Measurements from ENCODE around the gene XPO5. TPM values are rescaled to one million over a fixed set of nuclear protein-coding genes. Genes with fewer than 3 reads are reported as not detected.

Gene XPO5
- polyA plus RNA-seq, 1 donor (not counting 4 experiments of a cell fraction or from before 2014, with no cell fraction given): 49.9 TPM

- Histone ChIP-seq H3K79me2 (ENCODE audit: control insufficient read depth, insufficient read depth, low read length) (no peaks in the 10 kb centered on the region), H3K4me2 (ENCODE audit: control insufficient read depth, extremely low read depth, insufficient read depth, low read depth, low read length) (no peak overlapping the region), H3K9me1 (ENCODE audit: control insufficient read depth, extremely low read depth, insufficient read depth, low read length) (no peaks in the 10 kb centered on the region), H3K4me3 (ENCODE audit: control insufficient read depth in 2 of 3, extremely low read depth in 1 of 3, insufficient read depth in 2 of 3, low read depth in 1 of 3, low read length in 3 of 3) (no peak overlapping the region), H3K27me3 (ENCODE audit: control insufficient read depth, extremely low read depth, insufficient read depth, low read length) (no peaks in the 10 kb centered on the region), H4K20me1 (ENCODE audit: control insufficient read depth, extremely low read depth, insufficient read depth, low read length) (no peaks in the 10 kb centered on the region), H3K4me1 (ENCODE audit: control insufficient read depth, extremely low read depth, insufficient read depth, low read length) (peaks cover 11% of the 10 kb centered on the region), H3K9me3 (ENCODE audit: control insufficient read depth, low read depth, low read length) (no peaks in the 10 kb centered on the region), H3K9ac (ENCODE audit: control insufficient read depth, extremely low read depth, insufficient read depth, low read length) (no peak overlapping the region), H2AFZ (ENCODE audit: control insufficient read depth, low read length) (no peak overlapping the region), H3K27ac (ENCODE audit: control insufficient read depth, insufficient read depth, low read length) (no peak overlapping the region), H3K36me3 (ENCODE audit: control insufficient read depth in 2 of 2, extremely low read depth in 1 of 2, insufficient read depth in 2 of 2, low read length in 2 of 2) (peaks cover 25% of the 10 kb centered on the region in 2 experiments)
- FAIRE-seq (no peak), DNase-seq (ENCODE audit: low read depth, low spot score) (peak; percentile 68)
- no peak for TF ChIP-seq EZH2 (IDR thresholded peaks at IDR 0.05; ENCODE audit: low read length)
- TF ChIP-seq, protein P1, sequence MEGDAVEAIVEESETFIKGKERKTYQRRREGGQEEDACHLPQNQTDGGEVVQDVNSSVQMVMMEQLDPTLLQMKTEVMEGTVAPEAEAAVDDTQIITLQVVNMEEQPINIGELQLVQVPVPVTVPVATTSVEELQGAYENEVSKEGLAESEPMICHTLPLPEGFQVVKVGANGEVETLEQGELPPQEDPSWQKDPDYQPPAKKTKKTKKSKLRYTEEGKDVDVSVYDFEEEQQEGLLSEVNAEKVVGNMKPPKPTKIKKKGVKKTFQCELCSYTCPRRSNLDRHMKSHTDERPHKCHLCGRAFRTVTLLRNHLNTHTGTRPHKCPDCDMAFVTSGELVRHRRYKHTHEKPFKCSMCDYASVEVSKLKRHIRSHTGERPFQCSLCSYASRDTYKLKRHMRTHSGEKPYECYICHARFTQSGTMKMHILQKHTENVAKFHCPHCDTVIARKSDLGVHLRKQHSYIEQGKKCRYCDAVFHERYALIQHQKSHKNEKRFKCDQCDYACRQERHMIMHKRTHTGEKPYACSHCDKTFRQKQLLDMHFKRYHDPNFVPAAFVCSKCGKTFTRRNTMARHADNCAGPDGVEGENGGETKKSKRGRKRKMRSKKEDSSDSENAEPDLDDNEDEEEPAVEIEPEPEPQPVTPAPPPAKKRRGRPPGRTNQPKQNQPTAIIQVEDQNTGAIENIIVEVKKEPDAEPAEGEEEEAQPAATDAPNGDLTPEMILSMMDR (optimal IDR thresholded peaks at IDR 0.05 in 1 of 3, IDR thresholded peaks at IDR 0.05 in 1 of 3, conservative IDR thresholded peaks at IDR 0.05 in 1 of 3; ENCODE audit: extremely low read depth in 1 of 3, insufficient read depth in 2 of 3, low read length in 3 of 3): no peak
- dilution Hi-C loops (cut with MboI; ENCODE audit: extremely low pct_ligation_motif_present, low sequenced_read_pairs): no loop called here
Measured at GRCh38 chr6:43604174-43604573, 28.3 kb upstream of the XPO5 start.

DNA sequence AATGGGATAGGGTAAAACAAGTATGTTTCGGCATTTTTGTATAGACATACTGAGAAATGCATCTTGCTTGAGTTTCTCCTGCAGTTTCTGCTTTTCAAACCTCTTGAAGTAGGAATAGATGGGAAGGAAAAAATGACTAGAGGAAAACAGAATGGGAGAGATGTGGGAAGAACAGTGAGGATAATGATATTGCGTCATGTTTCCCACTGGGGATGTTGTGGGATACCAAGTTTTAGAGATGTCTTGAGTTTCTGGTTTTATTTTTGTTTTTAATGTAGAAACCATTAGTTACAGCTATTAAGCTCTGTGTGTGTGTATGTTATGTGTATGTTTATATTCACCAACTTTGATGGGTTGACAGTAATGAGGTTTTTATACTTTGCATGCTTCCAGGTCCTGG, 24.8 kb upstream of the XPO5 start:
- no peaks in the 10 kb centered on the region for H3K79me2 ChIP-seq (ENCODE audit: control insufficient read depth, insufficient read depth, low read length)
- no peaks in the 10 kb centered on the region for H4K20me1 ChIP-seq (ENCODE audit: control insufficient read depth, extremely low read depth, insufficient read depth, low read length)
- no peaks in the 10 kb centered on the region for H3K9me1 ChIP-seq (ENCODE audit: control insufficient read depth, extremely low read depth, insufficient read depth, low read length)
- no peaks in the 10 kb centered on the region for H3K27me3 ChIP-seq (ENCODE audit: control insufficient read depth, extremely low read depth, insufficient read depth, low read length)
- H3K4me3 ChIP-seq (ENCODE audit: control insufficient read depth in 2 of 3, extremely low read depth in 1 of 3, insufficient read depth in 2 of 3, low read depth in 1 of 3, low read length in 3 of 3): no peak overlapping the region
- no peak overlapping the region for H3K27ac ChIP-seq (ENCODE audit: control insufficient read depth, insufficient read depth, low read length)
- H3K4me1 ChIP-seq (ENCODE audit: control insufficient read depth, extremely low read depth, insufficient read depth, low read length): peaks cover 11% of the 10 kb centered on the region
- peaks cover 19 to 33% of the 10 kb centered on the region in 2 experiments for H3K36me3 ChIP-seq (ENCODE audit: control insufficient read depth in 2 of 2, extremely low read depth in 1 of 2, insufficient read depth in 2 of 2, low read length in 2 of 2)
- dilution Hi-C loops (cut with MboI; ENCODE audit: extremely low pct_ligation_motif_present, low sequenced_read_pairs): no loop called here
- TF ChIP-seq EZH2 (IDR thresholded peaks at IDR 0.05; ENCODE audit: low read length): no peak
- TF ChIP-seq, protein P1 (optimal IDR thresholded peaks at IDR 0.05 in 1 of 3, IDR thresholded peaks at IDR 0.05 in 1 of 3, conservative IDR thresholded peaks at IDR 0.05 in 1 of 3; ENCODE audit: extremely low read depth in 1 of 3, insufficient read depth in 2 of 3, low read length in 3 of 3): no peak
- no peak for FAIRE-seq
- no peaks in the 10 kb centered on the region for H3K9me3 ChIP-seq (ENCODE audit: control insufficient read depth, low read depth, low read length)
- H3K9ac ChIP-seq (ENCODE audit: control insufficient read depth, extremely low read depth, insufficient read depth, low read length): no peak overlapping the region
- DNase-seq (ENCODE audit: low read depth, low spot score): no peak
- no peak overlapping the region for H3K4me2 ChIP-seq (ENCODE audit: control insufficient read depth, extremely low read depth, insufficient read depth, low read depth, low read length)
- no peak overlapping the region for H2AFZ ChIP-seq (ENCODE audit: control insufficient read depth, low read length)
